ENCODE measurements around the gene LMBRD2.
A peak's percentile ranks its signal among the peaks of the same experiment; 100 is the strongest.
"Not testable (repeated sequence)": the region's sequence is repeated elsewhere in the genome, so short reads cannot be mapped to it uniquely, and the experiment has no call there.

Gene LMBRD2

GRCh38 chr5:36145311-36145710 is 6.4 kb downstream of the LMBRD2 start:
- no peak overlapping the region for H3K27ac ChIP-seq

GRCh38 chr5:36138900-36139683 is 12.6 kb downstream of the LMBRD2 start:
- Histone ChIP-seq H3K9ac (no peak overlapping the region), H3K4me3 (0 out of 20 replicates have a peak overlapping the region, but pooled peaks of 1 of the 10 experiments have one; percentile 11), H3K27me3 (no peaks in the 10 kb centered on the region), H3K9me3 (replicated peaks in 1 of 11) (peaks cover 25 to 42% (median 31%) of the 10 kb centered on the region in 11 experiments), H3K4me1 (no peaks in the 10 kb centered on the region), H3K4me2 (no peak overlapping the region), H3K36me3 (peaks cover 44 to 80% (median 59%) of the 10 kb centered on the region in 11 experiments), H3K27ac (no peak overlapping the region), H4K20me1 (no peaks in the 10 kb centered on the region)
- no peak for TF ChIP-seq Cebpa-rat (IDR thresholded peaks at IDR 0.05)

More at GRCh38 chr5:36145311-36145710, 6.4 kb downstream of the LMBRD2 start:
- no peak overlapping the region for H3K4me2 ChIP-seq
- peaks cover 7 to 17% (median 9%) of the 10 kb centered on the region in 11 experiments for H3K9me3 ChIP-seq (replicated peaks in 1 of 11)
- TF ChIP-seq Cebpa-rat (IDR thresholded peaks at IDR 0.05), result no peak
- H3K36me3 ChIP-seq, result peaks cover 15 to 30% (median 27%) of the 10 kb centered on the region in 11 experiments
- no peaks in the 10 kb centered on the region for H3K27me3 ChIP-seq
- no peak overlapping the region for H3K4me3 ChIP-seq
- no peak overlapping the region for H3K9ac ChIP-seq
- peaks cover 6 to 14% (median 11%) of the 10 kb centered on the region in 10 experiments for H3K4me1 ChIP-seq
- H4K20me1 ChIP-seq, result peaks cover 0 to 5% (median 0%) of the 10 kb centered on the region in 11 experiments; a peak in 2 of 22 replicates

GRCh38 chr5:36136581-36136980 is 15.1 kb downstream of the LMBRD2 start:
- Histone ChIP-seq H3K4me1 (no peaks in the 10 kb centered on the region), H3K27ac (no peak overlapping the region), H3K9me3 (replicated peaks in 1 of 11) (peaks cover 25 to 42% (median 33%) of the 10 kb centered on the region in 11 experiments), H3K36me3 (peaks cover 36 to 71% (median 48%) of the 10 kb centered on the region in 11 experiments), H3K27me3 (no peaks in the 10 kb centered on the region), H3K4me2 (no peak overlapping the region), H3K4me3 (no peak overlapping the region), H4K20me1 (no peaks in the 10 kb centered on the region), H3K9ac (no peak overlapping the region)
- no peak for TF ChIP-seq Cebpa-rat (IDR thresholded peaks at IDR 0.05)

GRCh38 chr5:36135988-36136387 is 15.7 kb downstream of the LMBRD2 start:
- H3K4me1 ChIP-seq, result no peaks in the 10 kb centered on the region
- no peaks in the 10 kb centered on the region for H3K27me3 ChIP-seq
- H3K36me3 ChIP-seq, result peaks cover 32 to 71% (median 46%) of the 10 kb centered on the region in 11 experiments
- H3K4me2 ChIP-seq, result no peak overlapping the region
- H3K9ac ChIP-seq, result no peak overlapping the region
- no peaks in the 10 kb centered on the region for H4K20me1 ChIP-seq
- no peak overlapping the region for H3K27ac ChIP-seq
- peaks cover 24 to 43% (median 33%) of the 10 kb centered on the region in 11 experiments for H3K9me3 ChIP-seq (replicated peaks in 1 of 11)
- peak in 2 of 11 experiments; percentile 13 to 46; a peak in 2 of 22 replicates for TF ChIP-seq Cebpa-rat (IDR thresholded peaks at IDR 0.05)
- no peak overlapping the region for H3K4me3 ChIP-seq

DNA sequence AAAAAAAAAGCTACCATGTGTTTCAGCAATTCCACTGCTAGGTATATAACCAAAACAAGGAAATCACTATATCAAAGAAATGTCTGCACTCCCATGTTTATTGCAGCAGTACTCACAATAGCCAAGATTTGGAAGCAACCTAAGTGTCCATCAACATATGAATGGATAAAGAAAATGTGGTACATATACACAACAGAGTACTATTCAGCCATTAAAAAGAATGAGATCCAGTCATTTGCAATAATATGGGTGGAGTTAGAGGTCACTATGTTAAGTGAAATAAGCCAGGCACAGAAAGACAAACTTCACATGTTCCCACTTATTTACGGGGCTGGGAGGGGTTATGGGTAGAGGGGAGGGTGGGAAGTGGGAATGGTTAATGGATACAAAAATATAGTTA is 18.7 kb downstream of the LMBRD2 start:
- H4K20me1 ChIP-seq, H3K4me1 ChIP-seq, H3K27me3 ChIP-seq, H3K27ac ChIP-seq, H3K9ac ChIP-seq, H3K4me3 ChIP-seq, H3K4me2 ChIP-seq: not testable (repeated sequence)
- peaks cover 18 to 41% (median 24%) of the 10 kb centered on the region in 11 experiments for H3K9me3 ChIP-seq (replicated peaks in 1 of 11)
- H3K36me3 ChIP-seq, result peaks cover 22 to 63% (median 45%) of the 10 kb centered on the region in 11 experiments

GRCh38 chr5:36129666-36130065 is 22.0 kb downstream of the LMBRD2 start:
- H3K4me2 ChIP-seq, H3K9ac ChIP-seq, H3K4me3 ChIP-seq, H3K27me3 ChIP-seq, H3K4me1 ChIP-seq, H3K27ac ChIP-seq, H4K20me1 ChIP-seq: not testable (repeated sequence)
- peaks cover 25 to 46% (median 31%) of the 10 kb centered on the region in 11 experiments for H3K9me3 ChIP-seq (replicated peaks in 1 of 11)
- peaks cover 25 to 60% (median 44%) of the 10 kb centered on the region in 11 experiments for H3K36me3 ChIP-seq

DNA sequence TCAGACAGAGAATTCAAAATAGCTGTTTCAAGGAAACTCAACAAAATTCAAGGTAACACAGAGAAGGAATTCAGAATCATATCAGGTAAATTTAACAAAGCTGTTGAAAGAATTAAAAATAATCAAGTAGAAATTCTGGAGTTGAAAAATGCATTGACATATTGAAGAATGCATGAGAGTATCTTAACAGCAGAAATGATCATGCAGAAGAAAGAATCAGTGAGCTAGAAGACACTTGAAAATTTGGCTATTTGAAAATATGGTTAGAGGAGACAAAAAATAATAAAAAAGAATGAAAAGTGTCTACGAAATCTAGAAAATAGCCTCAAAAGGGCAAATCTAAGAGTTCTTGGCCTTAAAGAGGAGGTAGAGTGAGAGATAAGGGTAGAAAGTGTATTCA is 22.9 kb downstream of the LMBRD2 start:
- TF ChIP-seq Cebpa-rat (IDR thresholded peaks at IDR 0.05), result no peak
- H3K4me1 ChIP-seq, result no peaks in the 10 kb centered on the region
- H3K27me3 ChIP-seq, result no peaks in the 10 kb centered on the region
- no peak overlapping the region for H3K27ac ChIP-seq
- H3K4me3 ChIP-seq, result no peak overlapping the region
- no peak overlapping the region for H3K9ac ChIP-seq
- peaks cover 25 to 46% (median 31%) of the 10 kb centered on the region in 11 experiments for H3K9me3 ChIP-seq (replicated peaks in 1 of 11)
- H3K36me3 ChIP-seq, result peaks cover 25 to 60% (median 40%) of the 10 kb centered on the region in 11 experiments
- H3K4me2 ChIP-seq, result no peak overlapping the region
- no peaks in the 10 kb centered on the region for H4K20me1 ChIP-seq

GRCh38 chr5:36125868-36126267 is 25.8 kb downstream of the LMBRD2 start:
- Histone ChIP-seq H3K9ac (no peak overlapping the region), H3K4me3 (no peak overlapping the region), H3K27ac (no peak overlapping the region), H3K36me3 (peaks cover 26 to 66% (median 36%) of the 10 kb centered on the region in 11 experiments), H4K20me1 (no peaks in the 10 kb centered on the region), H3K9me3 (replicated peaks in 1 of 11) (peaks cover 22 to 37% (median 28%) of the 10 kb centered on the region in 11 experiments), H3K4me2 (no peak overlapping the region), H3K27me3 (no peaks in the 10 kb centered on the region), H3K4me1 (no peaks in the 10 kb centered on the region)
- TF ChIP-seq Cebpa-rat (IDR thresholded peaks at IDR 0.05), result no peak

- Histone ChIP-seq H3K27ac (no peak overlapping the region), H4K20me1 (no peaks in the 10 kb centered on the region), H3K9ac (no peak overlapping the region), H3K4me3 (no peak overlapping the region), H3K36me3 (peaks cover 30 to 85% (median 53%) of the 10 kb centered on the region in 11 experiments), H3K27me3 (no peaks in the 10 kb centered on the region), H3K9me3 (replicated peaks in 1 of 11) (peaks cover 0 to 9% (median 5%) of the 10 kb centered on the region in 11 experiments; a peak in 4 of 22 replicates), H3K4me2 (no peak overlapping the region), H3K4me1 (no peaks in the 10 kb centered on the region)
- TF ChIP-seq Cebpa-rat (IDR thresholded peaks at IDR 0.05), result no peak
Measured at GRCh38 chr5:36111238-36111637, 40.4 kb downstream of the LMBRD2 start.

Measured in BLaER1 treated with 17β-estradiol and CSF1 and Interleukin-3, amounts not matched to agents 10 nM and 100 nM (cell line).